Measurements from ENCODE around the gene HLF.

HLF gene

GRCh38 chr17:55258578-55259135 is 6.1 kb upstream of the HLF start:
- in situ Hi-C loops (cut with HindIII; ENCODE audit: low pct_ligation_motif_present, low sequenced_read_pairs): no loop called here
- no peak for TF ChIP-seq CTCF (IDR thresholded peaks at IDR 0.05; ENCODE audit: low read depth, low read length, missing control alignments)
- no peak overlapping the region for H3K4me3 ChIP-seq (ENCODE audit: low read depth, low read length)
- no peak for DNase-seq
- H3K27ac ChIP-seq: no peak overlapping the region
- no peaks in the 10 kb centered on the region for H3K36me3 ChIP-seq (replicated peaks)
- peaks cover 13% of the 10 kb centered on the region for H3K27me3 ChIP-seq (replicated peaks)

- no peak for TF ChIP-seq CTCF (IDR thresholded peaks at IDR 0.05; ENCODE audit: low read depth, low read length, missing control alignments)
- Histone ChIP-seq H3K27ac (no peak overlapping the region), H3K36me3 (replicated peaks) (no peaks in the 10 kb centered on the region), H3K4me3 (ENCODE audit: low read depth, low read length) (no peak overlapping the region), H3K27me3 (replicated peaks) (peaks cover 23% of the 10 kb centered on the region)
- no peak for DNase-seq
- in situ Hi-C loops (cut with HindIII; ENCODE audit: low pct_ligation_motif_present, low sequenced_read_pairs): no loop called here
These were observed 5.1 kb upstream of the HLF start for GRCh38 chr17:55259684-55260111.

GRCh38 chr17:55261311-55261710 is 3.4 kb upstream of the HLF start:
- in situ Hi-C loops (cut with HindIII; ENCODE audit: low pct_ligation_motif_present, low sequenced_read_pairs): no loop called here
- DNase-seq: no peak
- H3K4me3 ChIP-seq (ENCODE audit: low read depth, low read length): no peak overlapping the region
- no peak overlapping the region for H3K27ac ChIP-seq
- peaks cover 37% of the 10 kb centered on the region for H3K27me3 ChIP-seq (replicated peaks)
- no peaks in the 10 kb centered on the region for H3K36me3 ChIP-seq (replicated peaks)
- TF ChIP-seq CTCF (IDR thresholded peaks at IDR 0.05; ENCODE audit: low read depth, low read length, missing control alignments): no peak

- TF ChIP-seq CTCF (IDR thresholded peaks at IDR 0.05; ENCODE audit: low read depth, low read length, missing control alignments): no peak
- DNase-seq: no peak
These were observed 1.0 kb upstream of the HLF start for GRCh38 chr17:55263569-55264277.

GRCh38 chr17:55264278-55264644 is 499 bp upstream of the HLF start:
- Histone ChIP-seq H3K36me3 (replicated peaks) (no peaks in the 10 kb centered on the region), H3K27ac (no peak overlapping the region), H3K27me3 (replicated peaks) (peaks cover 42% of the 10 kb centered on the region), H3K4me3 (ENCODE audit: low read depth, low read length) (no peak overlapping the region)
- no peak for DNase-seq
- TF ChIP-seq CTCF (IDR thresholded peaks at IDR 0.05; ENCODE audit: low read depth, low read length, missing control alignments): no peak
- in situ Hi-C loops (cut with HindIII; ENCODE audit: low pct_ligation_motif_present, low sequenced_read_pairs): no loop called here

More at GRCh38 chr17:55263569-55264277, 1.0 kb upstream of the HLF start:
- Histone ChIP-seq H3K36me3 (replicated peaks) (no peaks in the 10 kb centered on the region), H3K27ac (no peak overlapping the region), H3K4me3 (ENCODE audit: low read depth, low read length) (no peak overlapping the region), H3K27me3 (replicated peaks) (peaks cover 41% of the 10 kb centered on the region)
- in situ Hi-C loops (cut with HindIII; ENCODE audit: low pct_ligation_motif_present, low sequenced_read_pairs): no loop called here

All from brain microvascular endothelial cell (primary cell).